Type B pancreatic cell (in vitro differentiated cells): ENCODE data around the gene MLLT1. TPM values are rescaled to one million over a fixed set of nuclear protein-coding genes. Genes with fewer than 3 reads are reported as not detected.
A peak's percentile ranks its signal among the peaks of the same experiment; 100 is the strongest.

ENCODE experiments used
- DNase-seq: peaks from one replicate; pipeline ENCODE4 v3.0.0; 2021; ENCODE audit warnings: mixed read lengths; ENCODE audit not compliant: unreplicated experiment; ENCODE audit errors: extremely low spot score
- H3K27ac Mint-ChIP-seq: 2 replicates; pipeline ENCODE4 v1.8.0; 2021; ENCODE audit warnings: mild to moderate bottlenecking, mixed read lengths
- H3K27me3 Mint-ChIP-seq: 2 replicates; pipeline ENCODE4 v1.8.0; 2021; ENCODE audit warnings: mixed read lengths
- H3K36me3 Mint-ChIP-seq: 2 replicates; pipeline ENCODE4 v1.8.0; 2021; ENCODE audit warnings: mixed read lengths
- H3K4me1 Mint-ChIP-seq: one replicate; pipeline ENCODE4 v1.8.0; 2021; ENCODE audit warnings: mixed read lengths; ENCODE audit not compliant: unreplicated experiment
- H3K4me3 Mint-ChIP-seq: 2 replicates; pipeline ENCODE4 v1.8.0; 2021; ENCODE audit warnings: mild to moderate bottlenecking, mixed read lengths
- H3K9me3 Mint-ChIP-seq: 2 replicates; pipeline ENCODE4 v1.8.0; 2021; ENCODE audit warnings: mixed read lengths
- CTCF ChIP-seq: fragments of 200-600 bp; sonication (generic); conservative IDR thresholded peaks from 2 replicates; pipeline ENCODE4 v1.5.0; 2021; ENCODE audit warnings: antibody characterized with exemption, mild to moderate bottlenecking
- total RNA-seq: library from RNA; stranded (reverse); gene quantifications from 2 replicates; pipeline ENCODE4 v1.2.1, GENCODE V29; 2021; ENCODE audit warnings: low replicate concordance

The MLLT1 gene
- total RNA-seq, 1 donor from 2014 or later, result 106 TPM

GRCh38 chr19:6271251-6271650 is 8.5 kb downstream of the MLLT1 start:
- TF ChIP-seq CTCF, result no peak
- no peak for DNase-seq
- Mint-ChIP-seq H3K27me3 (no peaks in the 10 kb centered on the region), H3K27ac (peak overlapping the region; percentile 88), H3K36me3 (peaks cover 12% of the 10 kb centered on the region), H3K9me3 (no peaks in the 10 kb centered on the region), H3K4me3 (peak overlapping the region; percentile 76), H3K4me1 (peaks cover 44% of the 10 kb centered on the region)

DNA sequence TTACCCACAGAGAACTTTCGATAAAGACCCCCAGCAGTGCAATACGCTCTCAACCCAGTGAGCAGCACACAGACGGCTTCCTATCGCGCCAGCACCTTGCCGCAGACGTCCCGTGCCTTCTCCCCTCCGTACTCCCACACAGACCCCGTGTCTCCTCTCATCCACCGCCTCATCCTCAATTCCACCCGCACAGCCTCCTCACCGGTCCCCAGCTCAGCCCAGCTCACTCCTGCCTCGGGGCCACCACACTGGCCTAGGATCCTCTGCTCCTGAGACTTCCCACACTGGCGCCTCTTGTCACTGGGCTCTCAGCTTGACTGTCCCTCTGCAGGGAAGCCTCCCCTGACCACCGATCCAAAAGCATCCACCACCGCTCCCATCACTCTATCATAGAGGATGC is 9.0 kb downstream of the MLLT1 start:
- no peaks in the 10 kb centered on the region for H3K27me3 Mint-ChIP-seq
- peaks cover 44% of the 10 kb centered on the region for H3K4me1 Mint-ChIP-seq
- TF ChIP-seq CTCF, result no peak
- no peaks in the 10 kb centered on the region for H3K9me3 Mint-ChIP-seq
- peaks cover 12% of the 10 kb centered on the region for H3K36me3 Mint-ChIP-seq
- no peak for DNase-seq
- peak overlapping the region; percentile 88 for H3K27ac Mint-ChIP-seq
- no peak overlapping the region for H3K4me3 Mint-ChIP-seq

GRCh38 chr19:6270076-6270745 is 9.6 kb downstream of the MLLT1 start:
- peaks cover 12% of the 10 kb centered on the region for H3K36me3 Mint-ChIP-seq

GRCh38 chr19:6269101-6269886 is 10.5 kb downstream of the MLLT1 start:
- no peak for DNase-seq
- Mint-ChIP-seq H3K4me1 (peaks cover 36% of the 10 kb centered on the region), H3K27ac (no peak overlapping the region)

More at GRCh38 chr19:6270076-6270745, 9.6 kb downstream of the MLLT1 start:
- Mint-ChIP-seq H3K4me3 (no peak overlapping the region), H3K9me3 (no peaks in the 10 kb centered on the region), H3K27me3 (no peaks in the 10 kb centered on the region), H3K27ac (no peak overlapping the region), H3K4me1 (peaks cover 44% of the 10 kb centered on the region)
- DNase-seq, result no peak
- no peak for TF ChIP-seq CTCF

DNA sequence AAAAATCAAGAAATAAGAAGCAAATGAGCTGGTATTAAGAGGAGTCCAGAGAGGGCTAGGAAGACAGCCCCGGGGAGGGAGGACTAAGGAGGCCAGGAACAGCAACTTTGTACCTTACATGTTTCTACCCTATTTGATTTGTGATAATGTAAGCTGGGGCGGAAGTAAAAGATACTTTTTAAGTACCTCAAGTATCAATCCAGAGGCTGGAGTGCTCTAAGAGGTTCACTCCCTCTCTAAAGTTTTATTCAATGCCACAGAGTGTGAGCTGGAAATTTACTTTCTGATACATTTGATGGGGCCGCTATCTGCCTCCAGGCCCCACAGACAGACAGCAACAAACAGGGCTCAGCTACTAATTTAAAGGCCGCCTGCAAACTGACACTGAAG is 11.4 kb downstream of the MLLT1 start:
- Mint-ChIP-seq H3K36me3 (peaks cover 16% of the 10 kb centered on the region), H3K27ac (no peak overlapping the region), H3K27me3 (no peaks in the 10 kb centered on the region), H3K9me3 (no peaks in the 10 kb centered on the region), H3K4me1 (peaks cover 31% of the 10 kb centered on the region), H3K4me3 (no peak overlapping the region)
- DNase-seq, result no peak
- TF ChIP-seq CTCF, result no peak

More at GRCh38 chr19:6269101-6269886, 10.5 kb downstream of the MLLT1 start:
- TF ChIP-seq CTCF, result no peak
- Mint-ChIP-seq H3K36me3 (peaks cover 13% of the 10 kb centered on the region), H3K27me3 (no peaks in the 10 kb centered on the region), H3K4me3 (no peak overlapping the region), H3K9me3 (no peaks in the 10 kb centered on the region)
